ENCODE measurements around the gene ZNF236. TPM values are rescaled to one million over a fixed set of nuclear protein-coding genes. Genes with fewer than 3 reads are reported as not detected.

ZNF236 gene
- total RNA-seq, 1 experiment from 2014 or later, result 22.2 TPM

DNA sequence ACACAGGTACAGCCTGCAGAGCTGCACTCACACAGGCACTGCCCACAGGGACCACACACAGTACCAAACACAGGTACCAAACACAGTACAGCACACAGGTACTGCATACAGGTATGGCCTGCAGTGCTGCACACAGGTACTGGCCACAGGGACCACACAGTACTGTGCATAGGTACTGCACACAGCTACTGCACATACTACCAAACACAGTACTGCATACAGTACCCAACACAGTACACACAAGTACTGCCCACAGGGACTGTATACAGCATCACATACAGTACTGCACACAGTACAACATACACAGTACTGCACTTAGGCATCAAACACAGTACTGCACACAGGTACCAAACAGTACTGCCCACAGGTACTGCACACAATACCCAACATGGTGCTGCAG lies 74.3 kb downstream of the ZNF236 start:
- no TSS peak for BruUV-seq (replicated peaks)
- no peak overlapping the region for H3K27ac Mint-ChIP-seq (ENCODE audit: unreplicated experiment)
- TF ChIP-seq CTCF (IDR thresholded peaks at IDR 0.05; ENCODE audit: unreplicated experiment), result no peak

GRCh38 chr18:76897257-76897656 lies 74.9 kb downstream of the ZNF236 start:
- CTCF ChIA-PET, result no interaction called here
- Mint-ChIP-seq H3K27ac (ENCODE audit: unreplicated experiment) (no peak overlapping the region), H3K4me3 (ENCODE audit: low read depth, unreplicated experiment) (no peak overlapping the region), H3K9me3 (ENCODE audit: low read depth, unreplicated experiment) (no peaks in the 10 kb centered on the region), H3K27me3 (ENCODE audit: unreplicated experiment) (no peaks in the 10 kb centered on the region), H3K36me3 (ENCODE audit: insufficient read depth, unreplicated experiment) (no peaks in the 10 kb centered on the region), H3K4me1 (ENCODE audit: low read depth, unreplicated experiment) (no peaks in the 10 kb centered on the region)
- no peak for TF ChIP-seq CTCF (IDR thresholded peaks at IDR 0.05; ENCODE audit: unreplicated experiment)
- no peak for DNase-seq
- intact Hi-C loops (cut with micrococcal nuclease; ENCODE audit: unreplicated experiment), result no loop called here
- no TSS peak for BruUV-seq (replicated peaks)

More for the DNA sequence above, 74.3 kb downstream of the ZNF236 start:
- H3K36me3 Mint-ChIP-seq (ENCODE audit: insufficient read depth, unreplicated experiment), result no peaks in the 10 kb centered on the region
- no peak for DNase-seq
- no peaks in the 10 kb centered on the region for H3K27me3 Mint-ChIP-seq (ENCODE audit: unreplicated experiment)
- CTCF ChIA-PET, result no interaction called here
- intact Hi-C loops (cut with micrococcal nuclease; ENCODE audit: unreplicated experiment), result no loop called here
- H3K9me3 Mint-ChIP-seq (ENCODE audit: low read depth, unreplicated experiment), result peaks cover 2% of the 10 kb centered on the region
- no peak overlapping the region for H3K4me3 Mint-ChIP-seq (ENCODE audit: low read depth, unreplicated experiment)
- no peaks in the 10 kb centered on the region for H3K4me1 Mint-ChIP-seq (ENCODE audit: low read depth, unreplicated experiment)

- Mint-ChIP-seq H3K4me1 (ENCODE audit: low read depth, unreplicated experiment) (no peaks in the 10 kb centered on the region), H3K9me3 (ENCODE audit: low read depth, unreplicated experiment) (no peaks in the 10 kb centered on the region), H3K27me3 (ENCODE audit: unreplicated experiment) (no peaks in the 10 kb centered on the region), H3K4me3 (ENCODE audit: low read depth, unreplicated experiment) (no peak overlapping the region), H3K36me3 (ENCODE audit: insufficient read depth, unreplicated experiment) (no peaks in the 10 kb centered on the region), H3K27ac (ENCODE audit: unreplicated experiment) (no peak overlapping the region)
- no peak for DNase-seq
- intact Hi-C loops (cut with micrococcal nuclease; ENCODE audit: unreplicated experiment), result no loop called here
- no TSS peak for BruUV-seq (replicated peaks)
- no peak for TF ChIP-seq CTCF (IDR thresholded peaks at IDR 0.05; ENCODE audit: unreplicated experiment)
- CTCF ChIA-PET, result no interaction called here
Observed at GRCh38 chr18:76903386-76903785, 81.0 kb downstream of the ZNF236 start.

DNA sequence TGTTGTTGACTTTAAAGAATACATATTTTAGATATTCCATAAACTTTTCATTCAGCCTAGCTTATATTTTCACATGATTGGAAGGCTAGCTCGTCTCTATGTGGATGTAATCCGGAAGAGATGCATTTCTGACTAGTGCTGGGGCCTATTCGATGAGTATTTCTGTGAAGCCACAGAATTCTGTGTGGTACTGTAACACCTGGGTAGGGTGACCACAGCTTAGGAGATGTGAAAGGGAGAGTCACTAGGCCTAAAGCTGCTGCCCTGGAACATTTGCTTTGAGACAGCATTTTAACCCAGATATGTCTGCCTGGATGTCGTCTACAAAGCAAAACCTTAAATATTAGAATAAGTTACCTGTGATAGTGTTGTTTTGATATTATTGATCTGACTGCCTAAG lies 83.5 kb downstream of the ZNF236 start:
- CTCF ChIA-PET, result no interaction called here
- Mint-ChIP-seq H3K4me3 (ENCODE audit: low read depth, unreplicated experiment) (no peak overlapping the region), H3K4me1 (ENCODE audit: low read depth, unreplicated experiment) (no peaks in the 10 kb centered on the region), H3K27ac (ENCODE audit: unreplicated experiment) (no peak overlapping the region), H3K27me3 (ENCODE audit: unreplicated experiment) (no peaks in the 10 kb centered on the region), H3K36me3 (ENCODE audit: insufficient read depth, unreplicated experiment) (peaks cover 4% of the 10 kb centered on the region), H3K9me3 (ENCODE audit: low read depth, unreplicated experiment) (no peaks in the 10 kb centered on the region)
- intact Hi-C loops (cut with micrococcal nuclease; ENCODE audit: unreplicated experiment), result no loop called here
- no TSS peak for BruUV-seq (replicated peaks)
- no peak for TF ChIP-seq CTCF (IDR thresholded peaks at IDR 0.05; ENCODE audit: unreplicated experiment)
- DNase-seq, result no peak

Data from Calu3 (cell line).